Posterior vena cava (tissue), 2 donors: ENCODE data around the gene SHBG. TPM values are rescaled to one million over a fixed set of nuclear protein-coding genes. Genes with fewer than 3 reads are reported as not detected.
"Not testable (repeated sequence)": the region's sequence is repeated elsewhere in the genome, so short reads cannot be mapped to it uniquely, and the experiment has no call there.

Source experiments
- DNase-seq: peaks from one replicate; pipeline ENCODE4 v3.0.0-alpha.2; 2020; ENCODE audit warnings: low spot score
- intact Hi-C, 2 donors: fragments of 100-400 bp; cut with DNase I; formaldehyde crosslinking; loops; one replicate each; pipeline versions ENCODE4 v1.14.1 to v1.14.2; 2022 to 2023
- total RNA-seq, 2 donors: library from RNA; stranded (reverse); fragmentation: NEBNext Ultra II Directional; extraction: Animal tissue kit (Norgen Biotek cat#: 25700); gene quantifications; one replicate each; pipeline ENCODE4 v1.2.1, GENCODE V29; 2021
- donor health status: DM: yes; HTN: yes; CAD: no.
- donor health status: DM: yes; HTN: yes; CAD: no.

Gene SHBG
- total RNA-seq, 2 donors from 2014 or later, result 0.43 TPM; not detected in 1

DNA sequence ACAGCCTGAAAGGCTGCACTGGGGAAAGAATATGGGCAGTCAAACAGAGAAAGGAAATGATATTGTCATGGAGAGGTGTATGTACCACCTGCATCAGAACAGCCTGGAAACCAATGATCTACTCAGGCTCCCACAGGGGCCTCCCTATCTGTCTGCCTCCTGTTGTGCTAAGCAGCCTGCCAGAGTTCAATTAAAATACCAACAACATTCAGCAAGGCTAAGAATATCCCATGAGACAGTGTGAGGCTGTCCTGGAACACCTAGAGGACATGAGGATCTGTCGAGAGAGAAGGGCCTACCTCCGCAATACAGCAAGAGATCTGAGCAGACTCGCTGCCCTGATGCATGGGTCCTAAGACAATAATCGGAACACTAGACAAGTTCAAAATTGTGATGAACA lies 23.7 kb upstream of the SHBG start:
- intact Hi-C loops, result loop anchor here in 1 of 2 donors (2.0 kb wide), 1 partner anchor 15 kb away; the partner anchor contains the start of gene SOX15
- no peak for DNase-seq

DNA sequence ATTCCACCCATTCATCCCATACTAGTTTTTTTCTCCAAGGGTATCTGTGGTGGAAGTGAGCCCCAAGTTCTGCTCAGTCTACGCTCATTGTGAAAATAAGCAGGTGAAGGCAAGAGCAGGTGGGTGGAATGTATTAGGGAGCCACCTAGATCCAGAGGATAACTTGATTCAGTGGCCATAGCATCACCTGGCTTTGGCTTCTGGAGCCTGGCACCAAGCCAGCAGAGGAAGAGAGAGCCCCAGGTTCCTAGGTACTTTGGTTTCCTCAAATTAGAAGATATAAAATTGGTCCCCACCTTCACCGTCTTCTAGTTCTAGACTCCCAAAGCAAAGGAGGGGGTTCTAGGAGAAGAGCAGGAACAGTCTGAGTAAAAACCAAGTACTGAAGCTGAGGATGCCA lies 19.3 kb upstream of the SHBG start:
- DNase-seq, result no peak
- intact Hi-C loops, result no loop called here

DNA sequence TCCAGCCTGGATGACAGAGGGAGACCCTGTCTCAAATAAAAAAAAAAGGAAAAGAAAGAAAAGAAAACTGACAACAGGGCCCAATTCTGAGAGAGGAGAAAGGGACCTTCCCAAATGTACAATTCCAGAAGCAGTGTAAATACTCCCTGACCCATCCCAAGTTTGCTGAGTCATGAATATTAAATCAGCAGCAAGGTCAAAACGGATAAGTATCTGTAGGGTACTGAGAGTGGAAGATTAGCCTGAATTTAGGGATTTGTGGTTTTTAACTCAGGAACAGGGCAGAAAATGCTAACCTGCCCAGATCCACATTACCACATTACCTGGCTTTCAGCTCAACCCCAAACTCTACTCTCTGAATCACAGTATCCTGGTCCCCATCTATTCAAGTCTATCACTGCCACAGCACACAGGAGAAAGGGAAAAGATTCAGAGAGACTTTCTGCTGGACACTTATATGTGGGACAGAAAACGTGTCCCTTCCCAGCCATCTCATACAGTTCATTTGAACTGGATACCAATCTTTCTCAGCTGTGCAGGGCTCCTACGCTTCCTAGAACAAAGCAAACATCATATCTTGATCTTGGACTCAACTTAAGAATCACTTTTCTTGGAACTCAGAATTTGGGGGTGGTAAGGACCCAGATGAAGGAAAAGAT lies 18.2 kb upstream of the SHBG start:
- DNase-seq, result no peak
- intact Hi-C loops, result no loop called here

DNA sequence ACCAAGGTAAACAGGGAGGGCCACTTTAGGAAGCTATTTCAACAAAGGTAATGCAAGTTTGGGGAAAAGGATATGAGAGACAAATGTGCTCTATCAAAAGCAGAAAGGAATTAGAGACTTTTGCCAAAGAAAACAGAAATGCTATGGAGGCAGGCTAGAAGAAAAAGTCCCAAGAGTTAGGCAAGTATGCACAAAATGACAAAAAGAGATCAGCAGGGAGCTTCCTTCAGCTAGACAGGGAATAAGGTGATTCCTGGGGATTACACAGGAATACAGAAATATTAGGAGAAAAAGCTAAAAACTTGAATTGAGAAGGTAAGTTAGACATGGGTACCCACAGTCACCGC lies 17.7 kb upstream of the SHBG start:
- intact Hi-C loops, result no loop called here
- no peak for DNase-seq

DNA sequence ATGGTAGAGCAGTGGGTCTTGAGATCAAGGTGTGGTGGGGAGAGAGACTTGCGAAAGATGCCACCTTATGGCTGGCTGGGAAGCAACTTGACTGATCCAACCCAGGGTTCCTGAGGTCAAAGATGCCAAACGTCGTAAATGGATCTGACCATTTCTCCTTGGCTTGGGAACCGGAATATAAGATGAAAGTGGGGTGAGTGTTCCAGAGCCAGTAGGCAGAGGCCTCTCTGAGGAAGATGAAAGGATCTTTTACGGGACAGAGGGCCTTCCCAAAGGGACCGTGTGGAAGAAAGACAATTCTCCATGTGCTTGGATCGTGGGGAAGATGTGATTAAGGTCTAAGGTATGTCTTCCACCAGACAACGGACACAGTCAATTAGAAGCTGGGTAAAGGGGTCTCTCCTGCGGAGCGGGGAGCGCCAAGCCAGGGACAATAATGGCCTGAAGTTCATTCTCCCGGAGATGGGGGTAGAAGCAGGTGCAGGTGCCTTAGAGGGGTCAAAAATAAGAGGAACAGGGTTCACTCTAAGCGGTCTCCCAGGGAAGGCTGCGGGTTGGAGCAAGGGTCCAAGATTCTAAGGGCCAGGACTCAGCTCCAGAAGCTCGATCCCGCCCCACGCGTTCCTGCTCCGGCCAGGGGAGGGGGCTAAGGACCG lies 16.0 kb upstream of the SHBG start:
- DNase-seq, result no peak
- intact Hi-C loops, result no loop called here

DNA sequence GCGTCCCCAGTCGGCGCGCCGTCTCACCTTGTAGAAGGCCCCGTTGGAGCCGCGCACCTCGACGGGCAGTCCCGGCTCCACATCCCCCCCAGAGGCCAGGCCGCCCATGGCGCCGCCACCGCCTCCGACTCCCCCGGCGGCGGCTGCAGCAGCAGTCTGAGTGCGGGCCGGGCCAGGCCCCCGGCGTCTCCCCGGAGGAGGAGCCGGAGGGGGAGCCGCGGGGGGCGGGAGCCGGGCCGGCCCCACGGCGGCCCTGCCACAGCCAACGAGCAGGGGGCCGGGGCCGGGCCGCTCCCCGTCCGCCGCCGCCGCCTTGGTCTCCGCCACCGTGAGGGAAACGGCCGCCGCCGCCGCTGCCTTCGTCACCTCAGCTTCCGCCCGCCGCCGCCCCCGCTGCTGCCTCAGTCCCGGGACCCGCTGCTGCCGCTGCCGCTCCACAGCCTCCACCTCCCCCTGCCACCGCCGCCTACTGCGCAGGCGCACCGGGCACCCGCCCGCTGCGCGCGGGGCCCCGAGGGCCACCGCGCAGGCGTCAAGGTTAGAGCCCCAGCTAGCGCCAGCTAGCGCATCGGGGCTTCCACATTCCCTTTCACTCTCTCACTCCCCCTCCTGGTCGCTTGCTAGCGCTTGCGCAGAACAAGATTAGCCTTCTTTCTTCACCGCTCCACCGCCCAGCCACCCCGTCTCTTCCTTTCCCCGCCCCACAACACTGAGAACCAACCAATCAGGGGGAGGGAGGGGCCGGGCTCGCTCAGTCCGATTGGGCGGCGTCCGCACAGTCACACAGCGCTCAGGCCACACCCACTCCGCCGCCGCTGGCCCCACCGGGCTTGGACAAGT lies 15.3 kb upstream of the SHBG start, which contains the start of gene FXR2:
Gene FXR2, minus strand, starts transcription at position 473 of the 840 bp plus-strand sequence. Its CDS starts 365 bp downstream, at position 108.
- intact Hi-C loops, result no loop called here
- DNase-seq, result peak; percentile 100

DNA sequence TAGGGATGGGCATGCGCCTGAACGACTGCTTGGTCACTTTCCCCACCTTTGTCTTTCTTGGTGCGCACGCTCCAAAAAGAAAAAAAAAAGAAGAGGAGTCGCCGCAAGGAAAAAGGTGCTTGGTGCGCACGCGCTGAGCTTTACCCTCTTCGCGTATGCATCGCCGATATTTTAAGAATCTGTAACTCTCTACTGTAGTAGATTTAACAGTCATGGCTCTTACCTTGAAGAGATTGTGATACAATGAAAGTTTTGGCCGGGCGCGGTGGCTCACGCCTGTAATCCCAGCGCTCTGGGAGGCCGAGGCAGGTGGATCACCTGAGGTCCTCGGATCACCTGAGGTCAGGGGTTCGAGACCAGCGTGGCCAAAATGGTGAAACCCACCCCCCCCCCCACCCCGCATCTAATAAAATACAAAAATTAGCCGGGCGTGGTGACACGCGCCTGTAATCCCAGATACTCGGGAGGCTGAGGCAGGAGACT lies 14.6 kb upstream of the SHBG start:
- no peak for DNase-seq
- intact Hi-C loops, result no loop called here

DNA sequence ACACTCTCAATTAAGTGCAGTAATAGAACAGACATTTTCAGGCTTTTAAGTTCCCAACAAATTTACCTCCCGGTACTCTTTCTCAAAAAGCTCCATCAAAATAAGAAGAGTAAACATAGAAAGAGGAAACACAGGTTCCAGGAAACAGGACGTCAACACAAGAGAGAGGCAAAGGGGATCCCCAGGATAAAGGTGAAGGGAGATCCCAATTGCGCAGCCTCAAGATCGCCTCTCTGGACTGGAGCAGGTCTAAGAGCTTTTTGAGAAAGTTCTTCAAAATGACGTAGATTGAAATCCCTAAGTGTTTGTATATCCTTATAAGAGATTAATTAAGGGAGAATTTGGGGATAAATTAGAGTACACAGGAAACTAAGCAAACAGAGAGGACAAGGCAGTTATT lies 11.3 kb upstream of the SHBG start:
- DNase-seq, result no peak
- intact Hi-C loops, result no loop called here

DNA sequence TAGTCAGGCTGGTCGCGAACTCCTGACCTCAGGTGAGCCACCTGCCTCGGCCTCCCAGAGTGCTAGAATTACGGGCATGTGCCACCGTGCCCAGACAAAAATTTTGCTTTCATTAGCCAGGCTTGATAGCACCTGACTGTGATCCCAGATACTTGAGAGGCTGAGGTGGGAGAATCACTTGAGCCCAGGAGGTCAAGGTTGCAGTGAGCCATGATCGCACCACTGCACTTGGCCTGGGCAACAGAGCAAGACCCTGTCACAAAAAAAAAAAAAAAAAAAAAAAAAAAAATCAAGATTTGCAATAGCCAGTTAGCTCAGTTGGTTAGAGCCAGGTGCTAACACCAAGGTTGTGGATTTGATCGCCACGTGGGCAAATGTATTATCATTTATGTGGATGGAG lies 9.1 kb upstream of the SHBG start:
- intact Hi-C loops, result no loop called here
- no peak for DNase-seq

DNA sequence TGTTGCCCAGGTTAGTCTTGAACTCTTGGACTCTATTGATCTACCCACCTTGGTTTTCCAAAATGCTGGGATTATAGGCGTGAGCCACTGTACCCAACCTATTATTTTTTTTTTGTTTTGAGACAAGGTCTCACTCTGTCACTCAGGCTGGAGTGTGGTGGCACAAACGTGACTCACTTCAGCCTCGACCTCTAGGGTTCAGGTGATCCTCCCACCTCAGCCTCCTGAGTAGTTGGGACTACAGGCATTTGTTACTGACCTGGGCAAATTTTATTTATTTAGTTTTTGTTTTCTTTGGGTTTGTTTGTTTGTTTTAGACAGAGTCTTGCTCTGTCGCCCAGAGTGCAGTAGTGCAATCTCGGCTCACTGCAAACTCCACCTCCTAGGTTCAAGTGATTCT lies 6.3 kb upstream of the SHBG start:
- no peak for DNase-seq
- intact Hi-C loops, result no loop called here

DNA sequence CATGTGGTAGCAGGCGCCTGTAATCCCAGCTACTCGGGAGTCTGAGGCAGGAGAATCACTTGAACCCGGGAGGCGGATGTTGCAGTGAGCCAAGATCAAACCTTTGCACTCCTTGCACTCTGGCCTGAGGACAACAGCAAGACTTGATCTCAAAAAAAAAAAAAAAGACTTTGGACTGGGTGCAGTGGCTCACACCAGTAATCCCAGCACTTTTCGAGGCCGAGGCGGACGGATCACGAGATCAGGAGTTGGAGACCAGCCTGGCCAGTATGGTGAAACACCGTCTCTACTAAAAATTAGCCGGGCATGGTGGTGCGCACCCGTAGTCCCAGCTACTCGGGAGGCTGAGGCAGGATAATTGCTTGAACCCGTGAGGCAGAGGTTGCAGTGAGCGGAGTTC lies 4.2 kb upstream of the SHBG start:
- intact Hi-C loops, DNase-seq: not testable (repeated sequence)

DNA sequence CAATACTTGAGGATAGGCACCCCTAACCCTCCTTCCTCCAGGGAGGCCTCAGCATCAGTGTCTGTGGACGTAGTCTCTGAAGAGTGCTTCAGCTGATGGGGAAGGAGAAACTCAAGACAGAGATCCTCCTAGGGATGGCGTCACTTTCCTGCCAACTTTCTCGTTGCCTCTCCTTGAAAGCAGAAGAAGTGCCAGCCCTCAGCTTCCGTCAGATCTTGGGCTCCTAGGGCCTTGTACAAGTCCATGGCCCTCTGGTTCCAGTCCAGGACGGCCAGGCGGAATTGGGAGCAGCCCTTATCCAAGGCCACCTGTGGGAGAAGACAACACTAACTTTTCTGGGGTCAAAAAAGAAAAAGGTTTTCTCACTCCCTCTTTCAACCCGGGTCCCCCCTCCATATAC lies 3.6 kb upstream of the SHBG start:
- no peak for DNase-seq
- intact Hi-C loops, result no loop called here

DNA sequence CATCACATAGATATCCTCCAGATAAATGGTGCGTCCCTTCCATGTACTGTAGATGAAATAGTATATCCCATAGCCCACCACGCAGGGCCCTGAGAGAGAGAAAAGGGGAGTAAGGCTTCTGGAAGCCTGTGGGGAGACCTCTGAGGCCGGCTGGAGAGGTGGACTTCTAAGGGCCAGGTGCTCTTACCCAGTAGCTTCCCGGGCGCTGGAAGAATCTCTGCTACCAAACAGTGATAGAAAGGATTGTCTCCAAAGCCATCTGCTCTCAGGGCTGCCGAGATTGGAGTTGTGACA lies 3.0 kb upstream of the SHBG start:
- intact Hi-C loops, result no loop called here

DNA sequence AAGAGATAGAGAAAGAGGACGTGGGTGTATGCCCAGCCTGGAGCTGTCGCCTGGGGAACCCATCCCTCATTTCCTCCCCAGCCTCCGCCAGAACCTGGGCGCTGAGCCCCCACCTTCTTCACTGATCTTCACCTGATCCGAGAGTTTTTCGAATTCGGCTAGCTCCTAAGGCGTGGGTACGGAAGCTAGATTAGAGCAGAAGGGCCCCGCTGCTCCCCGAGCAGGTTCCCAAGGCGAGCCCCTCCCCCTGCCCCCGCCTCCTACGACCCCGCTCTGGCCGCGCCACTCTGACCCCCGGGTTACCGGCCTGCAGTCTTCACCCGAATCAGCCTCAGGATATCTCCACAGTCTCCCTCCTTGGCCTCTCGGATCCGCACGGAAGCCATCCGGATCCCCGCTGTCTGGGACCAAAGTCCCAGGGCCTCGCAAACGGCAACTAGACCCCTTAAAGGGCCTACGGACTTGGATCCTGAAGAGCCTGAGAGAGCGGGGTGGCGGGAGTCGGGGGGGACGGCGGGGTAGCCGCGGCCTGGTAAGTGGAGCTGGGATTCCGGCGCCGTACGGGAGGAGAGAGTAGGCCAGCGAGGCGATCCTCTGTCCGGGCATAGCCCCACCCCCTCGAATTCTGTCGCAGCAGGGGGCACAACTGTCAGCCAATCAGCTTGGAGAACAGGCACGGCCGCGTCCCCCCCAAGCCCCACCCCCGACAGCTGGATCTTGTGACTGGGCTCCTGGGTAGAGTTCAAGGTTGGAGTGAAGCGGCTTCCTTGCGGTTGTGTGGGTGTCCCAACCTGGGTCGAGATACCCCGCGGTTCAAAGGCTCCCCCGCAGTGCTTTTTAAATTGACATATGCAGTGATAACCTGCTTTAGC lies 2.4 kb upstream of the SHBG start, which contains the start of gene SAT2:
Gene SAT2, minus strand, starts transcription at position 572 of the 872 bp plus-strand sequence. Its CDS starts 186 bp downstream, at position 386.
- intact Hi-C loops, result no loop called here
- peak; percentile 97 for DNase-seq

More for the DNA sequence above, 3.0 kb upstream of the SHBG start:
- DNase-seq, result no peak

DNA sequence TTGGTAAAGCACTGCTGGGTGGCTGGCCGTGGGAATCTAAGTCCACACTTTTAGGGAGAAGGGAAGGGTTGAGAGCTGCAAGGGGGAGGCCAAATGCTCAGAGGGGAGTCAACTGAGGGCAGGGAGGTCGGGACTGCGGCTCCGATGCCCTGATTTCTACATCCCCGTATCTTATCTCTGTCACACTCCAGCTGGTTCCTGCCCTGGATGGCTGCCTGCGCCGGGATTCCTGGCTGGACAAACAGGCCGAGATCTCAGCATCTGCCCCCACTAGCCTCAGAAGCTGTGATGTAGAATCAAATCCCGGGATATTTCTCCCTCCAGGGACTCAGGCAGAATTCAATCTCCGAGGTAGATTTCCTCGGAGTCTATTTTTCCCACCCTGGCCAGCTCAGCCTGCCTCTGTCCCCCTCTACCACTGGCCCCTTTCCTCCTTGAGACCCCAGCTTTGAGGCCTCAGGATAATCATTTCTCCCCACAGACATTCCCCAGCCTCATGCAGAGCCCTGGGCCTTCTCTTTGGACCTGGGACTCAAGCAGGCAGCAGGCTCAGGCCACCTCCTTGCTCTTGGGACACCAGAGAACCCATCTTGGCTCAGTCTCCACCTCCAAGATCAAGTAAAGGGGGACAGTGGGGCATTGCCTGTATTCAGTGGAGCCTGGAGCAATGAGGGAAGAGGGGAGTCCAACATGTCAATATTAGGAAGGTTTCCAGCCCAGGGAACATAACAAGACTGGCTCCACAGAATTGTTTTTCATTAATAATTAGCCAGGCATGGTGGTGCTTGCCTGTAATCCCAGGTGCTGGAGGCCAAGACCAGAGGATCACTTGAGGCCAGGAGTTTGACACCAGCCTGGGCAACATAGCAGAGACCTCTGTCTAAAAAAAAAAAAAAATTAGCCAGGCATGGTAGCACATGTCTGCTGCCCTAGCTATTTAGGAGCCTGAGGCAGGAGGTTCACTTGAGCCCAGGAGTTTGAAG lies 1.8 kb downstream of the SHBG start:
- DNase-seq, result no peak
- intact Hi-C loops, result loop anchor here (2.0 to 10.0 kb wide), 2 partner anchors 53 to 55 kb away; partner anchors contain the start of genes TP53 (in 2 of the 2) and WRAP53 (in 1 of the 2)

DNA sequence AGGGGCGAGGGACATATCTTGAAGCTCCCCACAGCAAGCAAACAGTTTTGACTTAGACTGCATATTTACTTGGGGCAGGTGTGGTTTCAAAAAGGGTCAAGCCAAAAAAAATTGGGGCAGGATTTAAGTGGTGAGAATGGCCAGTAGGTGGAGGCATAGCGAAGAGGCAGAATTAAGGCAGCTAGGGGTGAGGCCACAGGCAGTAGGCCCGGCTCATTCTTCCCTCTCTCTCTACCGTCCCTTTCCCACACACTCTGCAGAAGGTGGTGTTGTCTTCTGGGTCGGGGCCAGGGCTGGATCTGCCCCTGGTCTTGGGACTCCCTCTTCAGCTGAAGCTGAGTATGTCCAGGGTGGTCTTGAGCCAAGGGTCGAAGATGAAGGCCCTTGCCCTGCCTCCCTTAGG lies 2.6 kb downstream of the SHBG start:
- DNase-seq, result no peak

DNA sequence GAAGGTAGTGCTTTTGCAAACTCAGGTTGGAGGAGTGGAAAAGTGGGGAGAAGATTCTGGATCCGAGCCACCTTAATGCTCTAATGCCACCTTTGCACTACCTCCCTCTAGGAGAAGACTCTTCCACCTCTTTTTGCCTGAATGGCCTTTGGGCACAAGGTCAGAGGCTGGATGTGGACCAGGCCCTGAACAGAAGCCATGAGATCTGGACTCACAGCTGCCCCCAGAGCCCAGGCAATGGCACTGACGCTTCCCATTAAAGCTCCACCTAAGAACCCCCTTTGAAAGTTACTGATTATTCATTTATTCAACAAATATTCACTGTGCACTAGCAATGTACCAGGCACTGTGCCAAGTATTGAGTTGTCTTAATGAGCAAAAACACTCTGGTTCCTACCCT lies 3.2 kb downstream of the SHBG start:
- DNase-seq, result no peak
- intact Hi-C loops, result loop anchor here (2.0 to 10.0 kb wide), 2 partner anchors 52 to 54 kb away; partner anchors contain the start of genes TP53 (in 2 of the 2) and WRAP53 (in 1 of the 2)

More for the DNA sequence above, 2.6 kb downstream of the SHBG start:
- intact Hi-C loops, result loop anchor here (2.0 to 10.0 kb wide), 2 partner anchors 52 to 54 kb away; partner anchors contain the start of genes TP53 (in 2 of the 2) and WRAP53 (in 1 of the 2)

DNA sequence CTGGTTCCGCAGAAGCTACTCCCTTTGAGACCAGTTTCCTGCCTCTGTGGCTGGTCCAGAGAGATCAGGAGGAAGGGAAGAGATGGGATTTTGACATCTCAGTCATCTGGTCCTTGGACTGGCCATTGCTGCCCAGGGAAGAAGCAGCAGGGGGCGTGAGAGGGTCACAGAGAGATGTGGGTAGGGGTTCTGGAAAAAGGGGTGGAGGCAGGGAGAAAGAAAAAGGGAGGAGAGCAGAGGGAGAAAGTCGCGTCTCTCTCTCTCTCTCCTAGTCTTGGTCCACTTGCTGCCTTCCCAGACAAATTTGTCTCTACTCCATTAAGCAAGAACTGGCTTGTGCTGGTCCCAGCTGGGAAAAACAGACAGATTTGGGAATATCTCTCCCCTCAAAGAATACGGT lies 4.4 kb downstream of the SHBG start:
- intact Hi-C loops, result loop anchor here in 1 of 2 donors (10.0 kb wide), 1 partner anchor 50 kb away; the partner anchor contains the start of genes TP53 and WRAP53
- no peak for DNase-seq
